Activated CD4-positive, alpha-beta T cell treated with anti-CD3 and anti-CD28 coated beads for 4 hours (primary cell): ENCODE results near the gene URM1.

Experiments
- DNase-seq, 2 donors: peaks; one replicate each; pipeline ENCODE4 v3.0.0-alpha.2; 2020

URM1 gene

GRCh38 chr9:128389395-128390149 is 18.4 kb downstream of the URM1 start:
- no peak for DNase-seq

- no peak for DNase-seq
Observed at GRCh38 chr9:128390150-128390812, 19.1 kb downstream of the URM1 start.

- no peak for DNase-seq
Observed at GRCh38 chr9:128390813-128391711, 19.9 kb downstream of the URM1 start.

GRCh38 chr9:128391956-128392301 is 20.8 kb downstream of the URM1 start:
- no peak for DNase-seq

GRCh38 chr9:128392302-128393144 is 21.3 kb downstream of the URM1 start:
- DNase-seq, result no peak

- DNase-seq, result no peak
Observed at GRCh38 chr9:128393145-128393775, 22.1 kb downstream of the URM1 start.

- DNase-seq, result no peak
Observed at GRCh38 chr9:128393970-128394369, 22.8 kb downstream of the URM1 start.

GRCh38 chr9:128394379-128395168 is 23.4 kb downstream of the URM1 start:
- no peak for DNase-seq

GRCh38 chr9:128396970-128397613 is 25.9 kb downstream of the URM1 start:
- DNase-seq, result no peak

- DNase-seq, result no peak
Observed at GRCh38 chr9:128397831-128398230, 26.7 kb downstream of the URM1 start.

GRCh38 chr9:128399861-128400260 is 28.7 kb downstream of the URM1 start:
- no peak for DNase-seq

- DNase-seq, result no peak
Observed at GRCh38 chr9:128404560-128404959, 33.4 kb downstream of the URM1 start.

GRCh38 chr9:128405077-128405779 is 34.1 kb downstream of the URM1 start:
- no peak for DNase-seq

- no peak for DNase-seq
Observed at GRCh38 chr9:128405780-128406171, 34.6 kb downstream of the URM1 start.

- DNase-seq, result no peak
Observed at GRCh38 chr9:128406848-128407391, 35.7 kb downstream of the URM1 start.

GRCh38 chr9:128408963-128409431 is 37.8 kb downstream of the URM1 start:
- no peak for DNase-seq

- DNase-seq, result no peak
Observed at GRCh38 chr9:128409450-128409849, 38.3 kb downstream of the URM1 start.

GRCh38 chr9:128409978-128410377 is 38.8 kb downstream of the URM1 start:
- DNase-seq, result no peak

GRCh38 chr9:128411364-128412119 is 40.4 kb downstream of the URM1 start:
- DNase-seq, result no peak
